Calu3 (cell line): ENCODE results near the gene NCR3LG1. TPM values are rescaled to one million over a fixed set of nuclear protein-coding genes. Genes with fewer than 3 reads are reported as not detected.

Experiments
- BruUV-seq: library from RNA; stranded (reverse); fragments of 400-500 nt; replicated peaks from 2 replicates; lab custom pipeline; 2021; lab: Mats Ljungman, UMichigan
- CTCF ChIA-PET: fragments of 300-600 bp; sonication (Branson Sonifier 250); formaldehyde crosslinking; loops from one replicate; lab custom pipeline; 2022; ENCODE audit warnings: antibody characterized with exemption; lab: Charles Lee
- DNase-seq: peaks from one replicate; pipeline ENCODE4 v3.0.0; 2022
- H3K27ac Mint-ChIP-seq: one replicate; pipeline ENCODE4 v1.8.0; 2022; ENCODE audit warnings: mixed read lengths; ENCODE audit not compliant: unreplicated experiment
- H3K27me3 Mint-ChIP-seq: one replicate; pipeline ENCODE4 v1.8.0; 2022; ENCODE audit warnings: mixed read lengths; ENCODE audit not compliant: unreplicated experiment
- H3K36me3 Mint-ChIP-seq: one replicate; pipeline ENCODE4 v1.8.0; 2022; ENCODE audit warnings: mild to moderate bottlenecking, moderate library complexity, mixed read lengths; ENCODE audit not compliant: insufficient read depth, unreplicated experiment
- H3K4me1 Mint-ChIP-seq: one replicate; pipeline ENCODE4 v1.8.0; 2022; ENCODE audit warnings: mild to moderate bottlenecking, low read depth, mixed read lengths; ENCODE audit not compliant: unreplicated experiment
- H3K4me3 Mint-ChIP-seq: one replicate; pipeline ENCODE4 v1.8.0; 2022; ENCODE audit warnings: mild to moderate bottlenecking, low read depth, moderate library complexity, mixed read lengths; ENCODE audit not compliant: unreplicated experiment
- H3K9me3 Mint-ChIP-seq: one replicate; pipeline ENCODE4 v1.8.0; 2022; ENCODE audit warnings: low read depth, mixed read lengths; ENCODE audit not compliant: unreplicated experiment
- CTCF ChIP-seq: fragments of 200-600 bp; IDR thresholded peaks from one replicate; pipeline ENCODE4 v1.8.0; 2022; ENCODE audit warnings: antibody characterized with exemption; ENCODE audit not compliant: unreplicated experiment
- intact Hi-C: fragments of 100-400 bp; cut with micrococcal nuclease; formaldehyde crosslinking; loops from one replicate; pipeline ENCODE4 v1.10.0; 2022; ENCODE audit not compliant: unreplicated experiment
- total RNA-seq: library from RNA; stranded (reverse); gene quantifications from 2 replicates; pipeline ENCODE4 v1.2.3, GENCODE V29; 2022

The NCR3LG1 gene
- total RNA-seq, 1 experiment from 2014 or later, result 3.1 TPM

DNA sequence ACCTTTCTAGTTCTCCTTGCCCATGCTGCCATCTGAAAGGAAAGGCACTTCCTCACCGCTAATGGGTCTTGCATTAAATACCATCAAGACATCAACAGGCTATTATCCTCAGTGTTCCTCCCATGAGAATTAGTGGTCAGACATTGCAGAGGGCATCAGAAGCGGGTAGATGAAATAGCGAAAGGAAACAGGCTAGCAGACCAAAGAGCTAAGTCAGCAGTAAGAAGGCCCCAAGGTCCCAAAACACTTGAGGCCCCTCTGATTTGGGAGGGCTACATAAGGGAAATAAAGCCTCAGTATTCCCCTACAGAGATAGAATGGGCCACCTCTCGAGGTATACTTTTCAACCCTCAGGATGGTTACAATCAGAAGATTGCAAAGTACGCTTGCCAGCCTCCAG lies 23.9 kb downstream of the NCR3LG1 start:
- no peak overlapping the region for H3K4me3 Mint-ChIP-seq
- CTCF ChIA-PET, result no interaction called here
- intact Hi-C loops, result no loop called here
- BruUV-seq, result no TSS peak
- H3K4me1 Mint-ChIP-seq, result no peaks in the 10 kb centered on the region
- peaks cover 15% of the 10 kb centered on the region for H3K9me3 Mint-ChIP-seq
- DNase-seq, result no peak
- no peaks in the 10 kb centered on the region for H3K36me3 Mint-ChIP-seq
- no peak overlapping the region for H3K27ac Mint-ChIP-seq
- TF ChIP-seq CTCF, result no peak
- no peaks in the 10 kb centered on the region for H3K27me3 Mint-ChIP-seq

- no peak overlapping the region for H3K27ac Mint-ChIP-seq
These were observed 24.9 kb downstream of the NCR3LG1 start for GRCh38 chr11:17376493-17376892.

DNA sequence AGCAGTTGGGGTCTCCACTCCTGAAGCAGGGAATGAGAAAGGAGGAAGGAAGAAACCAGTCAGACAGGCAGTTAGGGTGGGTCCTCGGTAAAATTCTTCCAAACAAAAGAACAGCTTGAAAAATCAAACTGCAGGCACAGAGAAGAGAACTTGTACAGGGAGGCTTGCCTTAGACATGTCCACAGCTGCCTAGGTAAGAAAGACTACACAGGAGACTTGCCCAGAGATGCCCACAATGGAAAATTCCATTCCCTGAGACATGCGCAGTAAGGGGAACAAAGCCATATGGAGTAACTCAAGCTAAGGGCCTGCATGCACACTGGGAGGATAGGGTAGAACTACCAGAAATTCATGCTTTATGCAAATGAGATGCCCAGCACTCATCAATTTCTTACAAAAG lies 27.1 kb downstream of the NCR3LG1 start:
- DNase-seq, result no peak
- no peak for TF ChIP-seq CTCF
- Mint-ChIP-seq H3K4me3 (no peak overlapping the region), H3K9me3 (no peaks in the 10 kb centered on the region), H3K4me1 (no peaks in the 10 kb centered on the region), H3K27ac (no peak overlapping the region), H3K36me3 (no peaks in the 10 kb centered on the region), H3K27me3 (no peaks in the 10 kb centered on the region)
- intact Hi-C loops, result no loop called here
- CTCF ChIA-PET, result no interaction called here
- no TSS peak for BruUV-seq

More at GRCh38 chr11:17376493-17376892, 24.9 kb downstream of the NCR3LG1 start:
- DNase-seq, result no peak
- Mint-ChIP-seq H3K27me3 (no peaks in the 10 kb centered on the region), H3K36me3 (no peaks in the 10 kb centered on the region), H3K4me1 (no peaks in the 10 kb centered on the region), H3K4me3 (no peak overlapping the region), H3K9me3 (peaks cover 9% of the 10 kb centered on the region)
- BruUV-seq, result no TSS peak
- TF ChIP-seq CTCF, result no peak
- intact Hi-C loops, result no loop called here
- CTCF ChIA-PET, result no interaction called here

GRCh38 chr11:17379383-17380180 lies 28.0 kb downstream of the NCR3LG1 start:
- BruUV-seq, result no TSS peak
- CTCF ChIA-PET, result interaction anchor here (0.6 kb wide), 1 partner anchor 32 kb away, joined by 7 read pairs; no protein-coding TSS in a partner anchor
- Mint-ChIP-seq H3K4me1 (no peaks in the 10 kb centered on the region), H3K4me3 (no peak overlapping the region), H3K9me3 (no peaks in the 10 kb centered on the region), H3K27ac (no peak overlapping the region), H3K36me3 (no peaks in the 10 kb centered on the region), H3K27me3 (no peaks in the 10 kb centered on the region)
- no peak for TF ChIP-seq CTCF
- intact Hi-C loops, result loop anchor here (10.0 kb wide), 1 partner anchor 95 kb away; the partner anchor contains the start of gene ABCC8
- no peak for DNase-seq
